GM21381 (cell line): ENCODE results near the gene LAMA2.

ENCODE experiments used
- ATAC-seq: cut with Tn5 transposase; IDR thresholded peaks from one replicate; pipeline ENCODE4 v1.9.1; 2021; ENCODE audit warnings: mild to moderate bottlenecking, moderate library complexity; ENCODE audit not compliant: unreplicated experiment

The LAMA2 gene

GRCh38 chr6:129416337-129416990 lies 533.5 kb downstream of the LAMA2 start:
- no peak for ATAC-seq

GRCh38 chr6:129417416-129418086 lies 534.6 kb downstream of the LAMA2 start:
- ATAC-seq = no peak

- ATAC-seq = no peak
Measured at GRCh38 chr6:129419324-129419723, 536.4 kb downstream of the LAMA2 start.

- no peak for ATAC-seq
Measured at GRCh38 chr6:129426343-129426742, 543.4 kb downstream of the LAMA2 start.

GRCh38 chr6:129429956-129430355 lies 547.0 kb downstream of the LAMA2 start:
- ATAC-seq = no peak

- no peak for ATAC-seq
Measured at GRCh38 chr6:129432738-129433137, 549.8 kb downstream of the LAMA2 start.

- ATAC-seq = no peak
Measured at GRCh38 chr6:129434091-129434490, 551.2 kb downstream of the LAMA2 start.

- no peak for ATAC-seq
Measured at GRCh38 chr6:129440691-129441090, 557.8 kb downstream of the LAMA2 start.

GRCh38 chr6:129444683-129445082 lies 561.7 kb downstream of the LAMA2 start:
- ATAC-seq = no peak

GRCh38 chr6:129446272-129447197 lies 563.6 kb downstream of the LAMA2 start:
- no peak for ATAC-seq

- no peak for ATAC-seq
Measured at GRCh38 chr6:129447198-129447565, 564.2 kb downstream of the LAMA2 start.

GRCh38 chr6:129448965-129449364 lies 566.0 kb downstream of the LAMA2 start:
- peak; percentile 100 for ATAC-seq

GRCh38 chr6:129451187-129451586 lies 568.2 kb downstream of the LAMA2 start:
- no peak for ATAC-seq

GRCh38 chr6:129453073-129453472 lies 570.1 kb downstream of the LAMA2 start:
- ATAC-seq = no peak

GRCh38 chr6:129454488-129454887 lies 571.5 kb downstream of the LAMA2 start:
- no peak for ATAC-seq

- ATAC-seq = no peak
Measured at GRCh38 chr6:129455126-129455769, 572.3 kb downstream of the LAMA2 start.

GRCh38 chr6:129460221-129460620 lies 577.3 kb downstream of the LAMA2 start:
- no peak for ATAC-seq

GRCh38 chr6:129469070-129469662 lies 586.2 kb downstream of the LAMA2 start:
- ATAC-seq = no peak

- no peak for ATAC-seq
Measured at GRCh38 chr6:129472239-129472638, 589.3 kb downstream of the LAMA2 start.

GRCh38 chr6:129473546-129473945 lies 590.6 kb downstream of the LAMA2 start:
- no peak for ATAC-seq
